ENCODE data around the gene SRMS. TPM values are rescaled to one million over a fixed set of nuclear protein-coding genes. Genes with fewer than 3 reads are reported as not detected.
"Not testable (repeated sequence)": the region's sequence is repeated elsewhere in the genome, so short reads cannot be mapped to it uniquely, and the experiment has no call there.

SRMS gene
- total RNA-seq, 1 donor from 2014 or later = not detected

GRCh38 chr20:63580796-63581461, 33.4 kb upstream of the SRMS start:
- DNase-seq (ENCODE audit: extremely low read depth, low read depth, low spot score) = no peak

GRCh38 chr20:63579017-63579694, 31.6 kb upstream of the SRMS start:
- no peak for DNase-seq (ENCODE audit: extremely low read depth, low read depth, low spot score)

- DNase-seq (ENCODE audit: extremely low read depth, low read depth, low spot score) = no peak
These were observed 30.9 kb upstream of the SRMS start for GRCh38 chr20:63578224-63579016.

GRCh38 chr20:63577317-63577894, 29.9 kb upstream of the SRMS start:
- no peak for DNase-seq (ENCODE audit: extremely low read depth, low read depth, low spot score)

GRCh38 chr20:63576311-63576710, 28.8 kb upstream of the SRMS start:
- DNase-seq (ENCODE audit: extremely low read depth, low read depth, low spot score) = no peak

GRCh38 chr20:63574829-63575743, 27.5 kb upstream of the SRMS start:
- DNase-seq (ENCODE audit: extremely low read depth, low read depth, low spot score) = no peak

- no peak for DNase-seq (ENCODE audit: extremely low read depth, low read depth, low spot score)
These were observed 26.7 kb upstream of the SRMS start, which contains the start of gene HELZ2 for GRCh38 chr20:63574156-63574828. Gene HELZ2 (minus strand): TSS chr20:63574239. CDS start chr20:63572385, 1,854 bp downstream.

GRCh38 chr20:63573647-63574131, 26.1 kb upstream of the SRMS start:
- no peak for DNase-seq (ENCODE audit: extremely low read depth, low read depth, low spot score)

- DNase-seq (ENCODE audit: extremely low read depth, low read depth, low spot score) = no peak
These were observed 25.5 kb upstream of the SRMS start for GRCh38 chr20:63572788-63573646.

GRCh38 chr20:63572071-63572787, 24.7 kb upstream of the SRMS start:
- no peak for DNase-seq (ENCODE audit: extremely low read depth, low read depth, low spot score)

- not testable (repeated sequence) for DNase-seq (ENCODE audit: extremely low read depth, low read depth, low spot score)
These were observed 23.5 kb upstream of the SRMS start for GRCh38 chr20:63571087-63571478.

GRCh38 chr20:63570281-63571086, 22.9 kb upstream of the SRMS start:
- no peak for DNase-seq (ENCODE audit: extremely low read depth, low read depth, low spot score)

- DNase-seq (ENCODE audit: extremely low read depth, low read depth, low spot score) = no peak
These were observed 21.7 kb upstream of the SRMS start for GRCh38 chr20:63568986-63569949.

GRCh38 chr20:63568170-63568981, 20.8 kb upstream of the SRMS start:
- no peak for DNase-seq (ENCODE audit: extremely low read depth, low read depth, low spot score)

All from glomerular endothelial cell (primary cell).